ENCODE results near the gene TACC2. TPM values are rescaled to one million over a fixed set of nuclear protein-coding genes. Genes with fewer than 3 reads are reported as not detected.
"Not testable (repeated sequence)": the region's sequence is repeated elsewhere in the genome, so short reads cannot be mapped to it uniquely, and the experiment has no call there.

TACC2 gene
- total RNA-seq, 2 experiments from 2014 or later: not detected

GRCh38 chr10:122091722-122092121 lies 102.8 kb downstream of the TACC2 start:
- Histone ChIP-seq H2AFZ (ENCODE audit: low read length) (no peak overlapping the region), H3K9me3 (ENCODE audit: low read length) (no peaks in the 10 kb centered on the region), H3K27ac (ENCODE audit: low read depth, low read length, poor library complexity, severe bottlenecking) (no peak overlapping the region), H3K36me3 (ENCODE audit: insufficient read depth, low read length) (no peaks in the 10 kb centered on the region), H3K4me1 (ENCODE audit: insufficient read depth, low read length, poor library complexity, severe bottlenecking) (no peaks in the 10 kb centered on the region), H3K9me2 (ENCODE audit: insufficient read depth, low read length) (no peaks in the 10 kb centered on the region), H3K4me3 (ENCODE audit: low read depth, low read length, poor library complexity, severe bottlenecking) (no peak overlapping the region), H3K79me2 (ENCODE audit: insufficient read depth, low read depth, low read length) (no peaks in the 10 kb centered on the region), H3K4me2 (ENCODE audit: low read length) (no peak overlapping the region), H4K20me1 (ENCODE audit: insufficient read depth, low read length) (no peaks in the 10 kb centered on the region)
- DNase-seq (ENCODE audit: low spot score): no peak
- BruUV-seq (replicated peaks): no TSS peak
- no peak for TF ChIP-seq EZH2phosphoT487 (IDR thresholded peaks at IDR 0.05; ENCODE audit: borderline replicate concordance, low read depth, low read length)
- TF ChIP-seq, protein P1, sequence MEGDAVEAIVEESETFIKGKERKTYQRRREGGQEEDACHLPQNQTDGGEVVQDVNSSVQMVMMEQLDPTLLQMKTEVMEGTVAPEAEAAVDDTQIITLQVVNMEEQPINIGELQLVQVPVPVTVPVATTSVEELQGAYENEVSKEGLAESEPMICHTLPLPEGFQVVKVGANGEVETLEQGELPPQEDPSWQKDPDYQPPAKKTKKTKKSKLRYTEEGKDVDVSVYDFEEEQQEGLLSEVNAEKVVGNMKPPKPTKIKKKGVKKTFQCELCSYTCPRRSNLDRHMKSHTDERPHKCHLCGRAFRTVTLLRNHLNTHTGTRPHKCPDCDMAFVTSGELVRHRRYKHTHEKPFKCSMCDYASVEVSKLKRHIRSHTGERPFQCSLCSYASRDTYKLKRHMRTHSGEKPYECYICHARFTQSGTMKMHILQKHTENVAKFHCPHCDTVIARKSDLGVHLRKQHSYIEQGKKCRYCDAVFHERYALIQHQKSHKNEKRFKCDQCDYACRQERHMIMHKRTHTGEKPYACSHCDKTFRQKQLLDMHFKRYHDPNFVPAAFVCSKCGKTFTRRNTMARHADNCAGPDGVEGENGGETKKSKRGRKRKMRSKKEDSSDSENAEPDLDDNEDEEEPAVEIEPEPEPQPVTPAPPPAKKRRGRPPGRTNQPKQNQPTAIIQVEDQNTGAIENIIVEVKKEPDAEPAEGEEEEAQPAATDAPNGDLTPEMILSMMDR (conservative IDR thresholded peaks at IDR 0.05; ENCODE audit: low read length): no peak
- CTCF ChIA-PET (ENCODE audit: unreplicated experiment): no interaction called here
- POLR2A ChIA-PET: no interaction called here
- intact Hi-C loops (cut with micrococcal nuclease; ENCODE audit: unreplicated experiment): no loop called here

DNA sequence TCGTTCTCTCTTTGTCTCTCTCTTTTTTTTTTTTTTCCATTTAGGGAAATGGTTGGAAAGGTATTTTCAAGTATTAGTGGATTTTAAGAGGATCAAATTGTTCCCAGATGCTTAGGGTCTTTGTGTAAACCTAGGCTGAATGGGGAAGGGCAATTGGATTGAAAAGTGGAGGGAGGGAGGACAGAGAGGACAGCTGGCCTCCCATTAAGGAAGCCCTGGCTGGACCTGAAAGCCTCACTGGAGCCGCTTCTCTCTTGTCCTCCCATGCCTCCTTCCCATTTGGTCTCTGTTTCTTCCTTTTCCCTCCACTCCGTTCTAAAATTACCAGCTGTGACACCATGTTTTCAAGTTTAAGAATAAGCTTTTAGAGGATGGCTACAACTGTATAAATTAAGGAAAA lies 104.1 kb downstream of the TACC2 start:
- Histone ChIP-seq H3K27ac (ENCODE audit: low read depth, low read length, poor library complexity, severe bottlenecking) (no peak overlapping the region), H3K4me2 (ENCODE audit: low read length) (no peak overlapping the region), H3K9me3 (ENCODE audit: low read length) (no peaks in the 10 kb centered on the region), H3K79me2 (ENCODE audit: insufficient read depth, low read depth, low read length) (no peaks in the 10 kb centered on the region), H2AFZ (ENCODE audit: low read length) (no peak overlapping the region), H3K4me1 (ENCODE audit: insufficient read depth, low read length, poor library complexity, severe bottlenecking) (no peaks in the 10 kb centered on the region), H3K4me3 (ENCODE audit: low read depth, low read length, poor library complexity, severe bottlenecking) (no peak overlapping the region), H3K36me3 (ENCODE audit: insufficient read depth, low read length) (no peaks in the 10 kb centered on the region), H4K20me1 (ENCODE audit: insufficient read depth, low read length) (no peaks in the 10 kb centered on the region), H3K9me2 (ENCODE audit: insufficient read depth, low read length) (no peaks in the 10 kb centered on the region)
- intact Hi-C loops (cut with micrococcal nuclease; ENCODE audit: unreplicated experiment): no loop called here
- ChIA-PET CTCF (ENCODE audit: unreplicated experiment) (no interaction called here), POLR2A (interaction anchor here (0.6 kb wide), 1 partner anchor 584 kb away, joined by 7 read pairs; no protein-coding TSS in a partner anchor)
- no peak for TF ChIP-seq EZH2phosphoT487 (IDR thresholded peaks at IDR 0.05; ENCODE audit: borderline replicate concordance, low read depth, low read length)
- TF ChIP-seq, protein P1 (conservative IDR thresholded peaks at IDR 0.05; ENCODE audit: low read length): no peak
- DNase-seq (ENCODE audit: low spot score): no peak
- BruUV-seq (replicated peaks): no TSS peak

DNA sequence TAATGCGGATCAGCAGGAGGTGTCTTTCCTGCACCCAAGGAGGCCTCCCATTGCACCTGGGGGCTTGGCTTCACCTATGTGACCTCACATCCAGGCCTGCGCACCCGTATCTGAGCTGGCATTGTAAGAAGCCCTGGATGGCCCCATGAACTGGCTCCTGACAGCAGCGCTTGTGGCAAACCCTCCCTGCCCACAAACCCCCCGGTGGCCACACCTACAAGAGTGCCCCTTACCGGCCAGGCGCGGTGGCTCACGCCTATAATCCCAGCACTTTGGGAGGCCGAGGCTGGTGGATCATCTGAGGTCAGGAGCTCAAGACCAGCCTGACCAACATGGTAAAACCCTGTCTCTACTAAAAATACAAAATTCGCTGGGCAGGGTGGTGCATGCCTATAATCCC lies 107.2 kb downstream of the TACC2 start:
- BruUV-seq (replicated peaks); H3K27ac ChIP-seq (ENCODE audit: low read depth, low read length, poor library complexity, severe bottlenecking); H3K4me1 ChIP-seq (ENCODE audit: insufficient read depth, low read length, poor library complexity, severe bottlenecking); H3K9me2 ChIP-seq (ENCODE audit: insufficient read depth, low read length); H4K20me1 ChIP-seq (ENCODE audit: insufficient read depth, low read length); H3K9me3 ChIP-seq (ENCODE audit: low read length); DNase-seq (ENCODE audit: low spot score); H3K36me3 ChIP-seq (ENCODE audit: insufficient read depth, low read length); H3K4me2 ChIP-seq (ENCODE audit: low read length); intact Hi-C loops (cut with micrococcal nuclease; ENCODE audit: unreplicated experiment); H3K79me2 ChIP-seq (ENCODE audit: insufficient read depth, low read depth, low read length); POLR2A ChIA-PET; H2AFZ ChIP-seq (ENCODE audit: low read length); CTCF ChIA-PET (ENCODE audit: unreplicated experiment); H3K4me3 ChIP-seq (ENCODE audit: low read depth, low read length, poor library complexity, severe bottlenecking): not testable (repeated sequence)

Measured in OCI-LY7 (cell line).